ENCODE measurements around the gene PAX9.

The PAX9 gene

DNA sequence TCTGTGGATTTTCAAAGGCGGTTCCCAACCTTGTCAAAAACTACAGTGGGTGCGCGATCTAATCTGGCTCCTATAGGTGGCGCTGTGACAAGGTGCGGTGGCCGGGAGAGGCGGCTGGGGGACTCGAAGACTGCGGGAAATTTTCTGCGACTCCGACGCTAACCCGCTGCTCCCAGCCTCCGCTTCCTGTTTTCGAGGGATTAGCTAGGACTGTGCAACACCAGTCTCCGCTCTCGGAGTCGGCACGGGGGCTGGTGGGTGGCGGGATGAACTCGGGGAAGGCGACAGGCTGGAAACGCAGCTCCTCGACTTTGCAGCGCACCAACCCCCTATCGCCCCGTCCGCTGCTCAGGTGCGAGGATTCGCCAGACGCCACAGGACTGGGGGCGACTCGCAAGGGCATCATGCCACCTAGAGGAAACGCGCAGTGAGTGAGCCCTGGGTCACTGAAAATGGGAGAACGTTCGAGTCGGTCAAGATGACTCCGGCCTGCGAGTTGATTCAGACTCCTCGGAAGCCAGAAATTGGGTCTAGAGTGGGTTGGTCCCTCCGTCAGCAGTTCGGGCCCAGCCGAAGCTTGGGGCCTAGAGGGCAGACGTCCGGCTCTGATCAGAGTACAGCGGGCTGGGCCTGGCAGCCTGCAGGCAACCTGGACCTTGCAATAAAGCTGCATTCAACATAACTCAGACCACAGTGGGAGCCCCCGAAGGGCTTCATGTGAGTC is 5.5 kb upstream of the PAX9 start:
- DNase-seq (ENCODE audit: low read depth in 2 of 2, low spot score in 1 of 2): no peak

DNA sequence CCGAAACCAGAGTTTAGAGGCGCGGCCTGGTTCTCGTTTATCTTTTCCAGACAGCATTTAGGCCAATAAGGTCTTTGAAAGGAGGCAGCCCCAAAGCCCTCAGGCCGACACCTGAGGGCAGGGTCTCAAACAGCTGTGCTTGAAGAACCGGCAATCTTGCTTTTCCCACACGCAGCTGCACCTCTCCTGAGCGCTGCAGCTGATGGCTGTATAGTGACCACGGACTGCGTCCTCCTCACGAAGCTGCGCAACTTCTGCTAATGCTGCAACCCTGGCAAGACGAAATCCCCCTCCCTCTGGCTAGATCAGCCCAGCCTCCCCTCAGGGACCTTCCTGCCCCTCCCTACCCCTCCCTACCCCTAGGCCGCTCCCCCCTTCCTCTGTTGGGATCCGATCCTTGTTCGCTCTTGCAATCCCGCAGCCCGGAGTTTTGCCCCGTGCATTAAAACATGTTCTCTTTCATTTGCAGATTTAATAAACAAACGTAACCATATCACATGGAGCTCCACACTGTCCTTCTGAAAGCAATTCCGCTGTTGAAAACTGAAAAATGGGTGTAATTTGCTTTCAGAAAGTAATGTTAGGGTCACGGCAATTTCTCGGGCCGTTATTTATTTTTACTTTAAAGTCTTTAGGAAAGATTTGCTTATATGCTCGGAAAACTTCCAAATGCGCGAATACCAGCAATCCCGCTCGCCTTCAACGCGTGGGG is 4.8 kb upstream of the PAX9 start:
- no peak for DNase-seq (ENCODE audit: low read depth in 2 of 2, low spot score in 1 of 2)

DNA sequence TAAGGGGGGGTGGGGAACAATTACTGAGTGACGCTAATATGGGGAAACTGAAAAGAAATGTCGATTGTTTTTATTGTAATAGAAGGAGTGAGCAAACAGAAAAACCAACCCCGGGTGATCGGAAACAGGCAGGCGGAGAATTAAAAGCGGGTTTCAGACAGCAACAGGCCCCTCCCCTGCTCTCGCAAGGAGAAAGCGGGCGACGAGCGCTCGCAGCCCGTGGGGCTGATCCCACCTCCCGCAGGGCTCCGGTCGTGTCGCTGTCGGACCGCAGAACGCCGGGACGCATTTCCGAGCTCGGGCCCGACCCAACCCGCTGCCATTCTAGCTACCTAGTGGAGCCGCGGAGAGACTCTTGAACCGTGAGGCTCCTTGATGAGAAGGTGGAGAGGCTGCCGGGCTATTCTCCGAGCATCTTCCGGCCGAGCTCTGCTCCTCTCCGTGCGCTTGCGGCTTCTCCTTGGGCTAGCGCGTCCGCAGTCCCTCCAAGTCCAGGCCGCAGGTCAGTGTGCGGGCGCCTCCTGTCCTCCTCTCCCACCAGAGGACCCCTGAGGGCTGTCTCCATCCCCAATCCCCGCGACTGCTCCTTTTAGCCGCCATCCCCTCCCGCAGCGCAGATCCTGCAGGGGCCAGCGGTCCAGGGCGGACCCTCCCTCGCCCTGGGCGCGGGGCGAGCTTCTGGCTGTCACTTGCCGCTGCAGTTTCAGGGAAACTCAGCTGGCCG is 4.1 kb upstream of the PAX9 start:
- DNase-seq (ENCODE audit: low read depth in 2 of 2, low spot score in 1 of 2): no peak

DNA sequence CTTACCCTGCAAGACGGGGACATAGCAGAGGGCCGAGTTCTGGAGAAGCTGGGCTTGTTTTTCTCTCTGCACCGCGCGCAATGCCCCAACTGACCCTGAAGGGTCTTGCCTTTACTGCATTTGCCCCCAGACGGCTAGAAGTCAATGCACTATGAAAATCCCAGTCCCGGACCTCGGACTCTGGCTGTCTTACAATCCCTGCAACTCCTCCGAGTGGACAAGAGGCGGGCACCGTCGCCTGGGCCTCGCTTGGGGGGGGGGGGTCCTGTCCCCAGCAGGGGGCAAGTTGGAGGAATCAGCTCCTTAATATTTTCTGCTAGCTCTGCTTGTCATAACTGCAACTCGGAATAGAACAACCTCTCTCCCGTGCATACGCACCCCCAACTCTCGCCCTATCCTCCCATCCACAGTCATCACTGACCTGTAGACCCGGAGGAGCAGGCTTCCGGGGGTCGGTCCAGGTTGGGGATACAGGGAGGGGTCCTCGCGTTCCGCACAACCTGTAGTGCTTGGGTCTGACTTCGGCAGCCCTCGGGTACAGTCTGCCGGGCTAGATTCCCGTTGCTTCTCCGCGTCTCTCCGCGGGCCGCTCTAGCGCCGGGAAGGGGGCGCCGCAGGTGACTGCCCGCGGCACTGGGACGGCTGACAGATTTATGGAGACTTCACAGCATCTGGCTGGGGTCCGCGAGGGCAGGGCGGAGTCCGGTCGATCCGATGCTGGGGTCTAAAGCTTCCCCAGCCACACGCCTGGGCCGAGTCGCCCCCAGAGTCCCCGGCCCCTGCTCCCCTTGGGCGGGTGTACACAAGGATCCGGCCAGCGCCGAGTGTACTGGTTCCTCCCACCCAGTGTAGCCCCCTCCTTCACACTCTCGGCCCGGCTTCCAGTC is 3.3 kb upstream of the PAX9 start:
- DNase-seq (ENCODE audit: low read depth in 2 of 2, low spot score in 1 of 2): no peak

DNA sequence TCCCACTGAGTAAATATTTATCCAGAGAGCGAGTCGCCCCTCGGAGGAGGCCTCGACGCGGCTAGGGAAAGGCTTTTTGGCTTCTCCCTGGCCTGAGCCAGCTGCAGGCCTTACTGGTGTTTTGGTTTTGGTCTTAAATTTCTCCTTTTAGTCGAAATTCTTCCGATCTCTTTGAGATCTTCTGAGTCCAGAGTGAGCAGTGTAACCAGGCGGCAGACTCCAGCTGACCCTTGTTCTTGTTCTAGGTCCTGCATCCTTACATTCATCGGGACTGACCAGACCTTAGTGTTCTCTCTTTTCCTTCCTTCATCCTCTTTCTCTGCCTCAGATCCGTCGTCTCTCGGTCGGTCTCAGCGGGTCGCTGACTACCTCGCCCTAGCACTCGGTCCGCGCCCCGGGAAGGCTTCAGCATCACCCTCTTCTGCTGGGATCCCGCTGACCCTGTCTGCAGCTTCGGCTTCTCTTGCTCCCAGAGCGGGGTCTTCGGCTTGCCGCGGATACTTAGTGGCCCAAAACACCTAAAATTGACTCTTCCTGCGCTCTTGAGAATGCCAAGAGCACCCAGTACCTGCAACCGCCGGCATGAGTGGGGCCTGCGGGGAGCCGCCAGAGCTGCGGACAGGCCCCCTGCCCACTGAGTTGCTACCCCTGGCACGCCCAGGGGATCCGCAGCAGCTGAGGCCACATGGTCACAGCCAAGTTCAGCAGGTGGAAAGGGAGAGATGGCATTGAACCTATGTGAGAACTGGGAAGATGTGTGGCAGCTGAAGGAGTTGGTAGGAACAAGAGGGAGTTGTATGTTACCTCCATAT is 2.4 kb upstream of the PAX9 start:
- no peak for DNase-seq (ENCODE audit: low read depth in 2 of 2, low spot score in 1 of 2)

DNA sequence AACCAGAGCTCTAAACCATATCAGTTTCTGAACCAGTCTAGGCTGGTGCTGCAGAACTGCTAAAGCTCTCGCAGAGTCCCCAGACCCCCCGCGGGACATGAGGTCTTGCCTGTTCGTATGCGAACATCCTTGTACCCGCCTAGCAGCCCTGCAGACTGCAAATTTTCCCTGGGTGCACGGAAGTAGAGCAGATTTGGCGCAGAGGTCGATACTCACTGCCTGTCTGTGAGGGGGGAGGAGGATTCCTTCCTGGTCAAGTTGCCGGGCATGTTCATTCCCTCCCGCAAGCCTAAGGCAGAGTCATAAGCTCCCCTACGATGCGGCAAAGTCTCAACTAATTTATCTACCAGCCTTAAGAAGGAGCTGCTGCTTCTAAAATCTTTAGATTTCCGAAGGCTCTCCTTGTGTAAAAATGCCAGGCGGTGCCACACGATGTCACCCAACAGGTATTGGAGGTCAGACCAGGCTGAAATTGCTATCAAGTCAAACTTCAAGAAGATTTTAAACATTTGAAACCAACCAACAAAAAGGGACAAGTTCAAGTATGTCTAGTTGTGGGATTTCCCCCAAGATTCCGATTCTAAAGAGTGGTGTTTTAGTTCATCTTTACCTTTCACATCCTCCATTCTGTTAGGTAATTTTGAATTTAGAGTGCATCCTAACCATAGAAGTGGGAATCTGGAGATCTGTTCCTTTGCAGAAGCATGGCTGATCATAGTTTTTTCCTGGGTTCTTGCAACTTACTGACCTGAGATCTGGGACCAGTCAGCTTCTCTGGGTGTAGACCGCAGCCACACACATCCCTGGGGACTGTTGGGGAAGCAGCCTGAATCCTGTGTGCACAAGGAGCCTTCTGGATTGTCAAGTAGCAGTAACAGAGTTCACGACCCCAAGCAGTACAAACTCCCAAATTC is 1.6 kb upstream of the PAX9 start:
- DNase-seq (ENCODE audit: low read depth in 2 of 2, low spot score in 1 of 2): no peak

DNA sequence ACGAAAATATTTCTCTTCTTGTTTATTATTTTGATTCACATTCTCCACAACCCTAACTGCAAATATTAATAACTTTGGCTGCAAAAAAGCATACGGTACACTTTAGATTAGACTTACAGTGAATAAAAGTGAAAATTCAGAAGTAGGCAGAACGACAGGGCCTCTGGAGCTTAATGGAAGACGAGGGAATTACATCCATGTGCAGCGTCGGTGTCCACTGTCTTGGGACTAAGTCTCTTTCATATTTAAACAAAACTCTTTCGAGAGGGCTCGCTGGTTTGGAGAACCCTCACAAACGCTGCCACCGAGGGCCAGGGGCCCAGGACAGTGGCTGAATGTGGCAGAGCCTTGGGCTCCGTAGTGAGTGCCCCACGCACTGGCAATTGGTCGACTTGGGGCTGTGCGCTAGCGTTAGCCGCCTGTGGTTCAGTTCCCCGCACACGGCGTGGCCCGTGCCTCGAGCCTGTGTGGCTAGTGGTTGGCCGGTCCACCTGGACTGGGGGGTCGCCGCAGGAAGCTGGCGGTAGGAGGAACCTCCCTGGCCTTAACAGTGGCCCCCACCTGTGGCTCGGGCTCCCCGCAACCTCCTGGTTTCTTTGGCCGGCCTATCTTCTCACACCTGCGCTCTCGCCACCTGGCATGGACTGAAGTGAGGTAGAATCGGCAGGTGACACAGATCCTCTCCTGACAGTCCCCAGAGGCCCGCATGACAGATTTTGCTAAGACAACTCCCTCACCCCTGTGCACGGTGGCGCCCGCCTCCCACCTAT is 739 bp upstream of the PAX9 start:
- no peak for DNase-seq (ENCODE audit: low read depth in 2 of 2, low spot score in 1 of 2)

DNA sequence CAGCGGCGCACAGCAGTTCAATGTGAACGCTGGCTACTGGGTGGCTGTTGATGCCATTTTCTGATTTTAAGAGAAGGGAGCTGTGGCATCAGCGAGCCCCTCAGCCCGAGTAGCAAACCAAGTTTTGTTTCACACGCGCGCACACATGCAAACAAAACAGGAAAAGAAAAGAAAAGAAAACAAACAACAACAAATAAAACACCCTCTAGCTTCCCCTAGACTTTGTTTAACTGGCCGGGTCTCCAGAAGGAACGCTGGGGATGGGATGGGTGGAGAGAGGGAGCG is 540 bp downstream of the PAX9 start:
- no peak for DNase-seq (ENCODE audit: low read depth in 2 of 2, low spot score in 1 of 2)

DNA sequence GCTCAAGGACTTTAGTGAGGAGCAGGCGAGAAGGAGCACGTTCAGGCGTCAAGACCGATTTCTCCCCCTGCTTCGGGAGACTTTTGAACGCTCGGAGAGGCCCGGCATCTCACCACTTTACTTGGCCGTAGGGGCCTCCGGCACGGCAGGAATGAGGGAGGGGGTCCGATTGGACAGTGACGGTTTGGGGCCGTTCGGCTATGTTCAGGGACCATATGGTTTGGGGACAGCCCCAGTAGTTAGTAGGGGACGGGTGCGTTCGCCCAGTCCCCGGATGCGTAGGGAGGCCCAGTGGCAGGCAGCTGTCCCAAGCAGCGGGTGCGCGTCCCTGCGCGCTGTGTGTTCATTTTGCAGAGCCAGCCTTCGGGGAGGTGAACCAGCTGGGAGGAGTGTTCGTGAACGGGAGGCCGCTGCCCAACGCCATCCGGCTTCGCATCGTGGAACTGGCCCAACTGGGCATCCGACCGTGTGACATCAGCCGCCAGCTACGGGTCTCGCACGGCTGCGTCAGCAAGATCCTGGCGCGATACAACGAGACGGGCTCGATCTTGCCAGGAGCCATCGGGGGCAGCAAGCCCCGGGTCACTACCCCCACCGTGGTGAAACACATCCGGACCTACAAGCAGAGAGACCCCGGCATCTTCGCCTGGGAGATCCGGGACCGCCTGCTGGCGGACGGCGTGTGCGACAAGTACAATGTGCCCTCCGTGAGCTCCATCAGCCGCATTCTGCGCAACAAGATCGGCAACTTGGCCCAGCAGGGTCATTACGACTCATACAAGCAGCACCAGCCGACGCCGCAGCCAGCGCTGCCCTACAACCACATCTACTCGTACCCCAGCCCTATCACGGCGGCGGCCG is 1.1 kb downstream of the PAX9 start:
- no peak for DNase-seq (ENCODE audit: low read depth in 2 of 2, low spot score in 1 of 2)

DNA sequence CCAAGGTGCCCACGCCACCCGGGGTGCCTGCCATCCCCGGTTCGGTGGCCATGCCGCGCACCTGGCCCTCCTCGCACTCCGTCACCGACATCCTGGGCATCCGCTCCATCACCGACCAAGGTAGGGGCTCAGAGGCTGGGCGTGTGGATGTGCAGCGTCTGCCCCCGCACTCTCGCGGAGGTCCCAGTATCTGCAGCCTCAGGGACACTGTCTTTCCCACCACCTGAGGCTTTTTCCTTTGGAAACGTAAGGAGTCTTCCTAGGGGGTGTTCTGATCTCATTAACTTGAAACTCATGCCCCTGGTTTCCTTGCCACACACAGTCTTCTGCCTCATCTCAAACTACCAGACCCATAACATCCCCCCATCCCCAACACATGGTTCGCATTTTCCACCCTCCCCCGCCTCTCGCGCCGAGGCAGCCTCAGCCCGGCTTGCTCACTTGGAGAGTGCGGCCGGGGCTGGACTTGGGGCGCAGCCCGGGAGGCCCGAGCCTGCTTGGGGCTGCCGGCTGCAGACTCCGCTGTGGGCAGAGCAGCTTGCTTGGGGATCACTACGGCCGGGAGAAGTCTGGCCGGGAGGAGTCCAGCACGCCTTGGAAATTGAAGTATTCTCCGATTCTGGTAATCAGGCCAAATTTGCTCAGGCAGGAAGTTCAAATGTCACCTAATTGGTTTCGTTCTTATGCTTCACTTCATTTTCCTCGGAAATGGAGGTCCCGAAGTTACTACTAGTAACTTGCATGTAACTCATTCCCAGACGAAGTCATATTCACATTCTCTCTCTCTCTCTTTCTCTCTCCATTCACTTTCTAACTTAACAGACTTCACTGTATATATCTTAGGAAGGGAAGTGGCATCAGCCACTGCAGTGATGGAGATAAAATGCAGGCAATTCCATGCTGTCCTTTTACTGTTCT is 2.0 kb downstream of the PAX9 start:
- no peak for DNase-seq (ENCODE audit: low read depth in 2 of 2, low spot score in 1 of 2)

DNA sequence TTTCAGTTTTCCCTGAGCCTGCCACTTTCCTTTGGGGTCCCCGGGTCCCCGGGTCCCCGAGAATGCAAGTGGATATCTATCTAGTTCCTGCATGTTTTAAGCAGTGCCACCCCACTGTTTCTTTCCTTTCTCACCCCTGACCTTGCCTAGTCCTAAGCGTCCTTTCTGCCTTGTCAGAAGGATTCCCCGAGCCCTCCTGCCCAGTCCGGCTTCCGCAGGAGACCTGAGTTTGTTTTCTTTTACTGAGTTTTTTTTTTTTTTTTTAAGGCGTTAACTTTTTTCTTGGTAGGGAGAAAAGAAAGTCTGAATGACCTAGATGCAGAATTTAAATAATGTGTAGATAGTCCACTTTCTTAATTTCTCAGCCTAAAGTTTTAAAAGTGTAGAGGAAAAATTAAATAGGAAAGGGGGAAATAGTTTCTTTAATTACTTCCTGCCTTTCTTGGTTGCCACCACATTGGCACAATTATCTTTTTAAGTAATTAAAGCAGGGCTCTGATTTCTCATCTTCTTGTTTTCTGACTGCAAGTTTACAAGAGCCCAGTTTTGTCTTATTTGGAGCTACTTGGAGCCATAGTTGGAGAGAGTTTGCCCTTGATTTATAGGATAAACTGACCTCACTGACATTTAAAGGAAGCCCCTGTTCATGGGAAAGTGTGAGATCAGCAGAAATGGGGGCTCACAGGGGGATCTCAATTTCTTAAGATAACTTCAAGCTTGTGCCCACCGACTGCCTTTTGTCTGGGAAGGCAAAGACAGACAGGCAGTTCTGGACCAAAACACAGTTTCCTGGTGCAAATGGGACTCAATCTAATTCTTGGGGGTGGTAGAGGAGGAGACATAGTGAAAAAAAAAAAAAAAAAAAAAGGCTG is 2.9 kb downstream of the PAX9 start:
- no peak for DNase-seq (ENCODE audit: low read depth in 2 of 2, low spot score in 1 of 2)

DNA sequence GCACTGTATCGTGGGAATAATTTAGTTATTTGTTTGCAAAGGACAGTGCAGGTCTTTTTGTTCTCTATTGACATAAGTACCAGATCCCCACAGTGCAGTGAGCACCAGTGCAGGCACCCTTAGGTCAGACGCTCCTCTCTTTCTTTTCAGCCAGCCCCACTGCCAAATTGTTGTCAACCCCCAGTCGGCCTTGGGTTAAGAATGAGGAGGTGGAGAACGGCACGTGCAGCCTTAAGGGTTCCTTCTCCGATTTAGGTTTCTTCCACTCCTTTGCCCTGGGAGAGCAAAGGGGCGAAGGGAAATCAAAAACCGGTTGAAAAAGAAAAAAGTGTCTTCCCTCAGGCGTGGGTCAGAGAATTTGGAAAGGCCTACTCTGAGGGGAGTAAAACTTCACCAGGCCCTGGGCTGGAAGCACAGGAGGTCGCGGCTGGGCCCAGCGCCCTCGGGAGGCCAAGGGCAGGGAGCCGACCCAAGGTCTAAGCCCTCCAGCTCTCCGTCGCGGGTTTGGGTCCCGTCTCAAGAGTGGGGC is 4.3 kb downstream of the PAX9 start:
- no peak for DNase-seq (ENCODE audit: low read depth in 2 of 2, low spot score in 1 of 2)

DNA sequence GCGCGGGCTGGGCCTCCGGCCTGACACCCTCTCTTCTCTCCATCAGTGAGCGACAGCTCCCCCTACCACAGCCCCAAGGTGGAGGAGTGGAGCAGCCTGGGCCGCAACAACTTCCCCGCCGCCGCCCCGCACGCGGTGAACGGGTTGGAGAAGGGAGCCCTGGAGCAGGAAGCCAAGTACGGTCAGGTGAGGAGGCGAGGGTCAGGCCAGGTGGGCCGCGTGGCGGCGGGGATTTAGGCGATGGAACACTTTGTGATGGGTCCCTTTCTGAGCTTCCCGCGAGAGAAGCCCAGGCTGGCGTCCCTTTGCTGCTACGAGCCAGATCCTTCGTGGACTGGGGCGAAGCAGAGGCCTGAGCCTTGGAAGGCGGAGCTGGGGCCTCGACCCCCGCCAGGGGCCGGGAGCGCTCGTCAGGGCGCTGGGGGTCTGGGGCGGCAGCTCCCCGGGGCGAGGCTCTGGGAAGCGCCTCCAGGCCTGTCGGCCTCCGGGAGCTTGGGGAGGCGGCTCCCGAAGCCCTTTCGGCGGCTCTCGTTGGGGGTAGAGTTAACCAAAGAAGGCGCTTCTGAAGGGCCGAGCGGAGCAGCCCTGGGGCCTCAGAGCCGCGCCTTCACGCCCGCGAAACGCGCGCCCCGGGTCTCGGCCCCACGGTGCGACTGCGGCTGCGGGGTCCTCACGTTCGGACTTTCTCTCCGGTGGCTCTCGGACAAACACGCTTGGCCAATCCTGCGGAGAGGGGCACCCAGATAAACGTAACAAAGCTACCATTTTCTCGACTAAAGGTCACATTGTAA is 5.0 kb downstream of the PAX9 start:
- DNase-seq (ENCODE audit: low read depth in 2 of 2, low spot score in 1 of 2): no peak

DNA sequence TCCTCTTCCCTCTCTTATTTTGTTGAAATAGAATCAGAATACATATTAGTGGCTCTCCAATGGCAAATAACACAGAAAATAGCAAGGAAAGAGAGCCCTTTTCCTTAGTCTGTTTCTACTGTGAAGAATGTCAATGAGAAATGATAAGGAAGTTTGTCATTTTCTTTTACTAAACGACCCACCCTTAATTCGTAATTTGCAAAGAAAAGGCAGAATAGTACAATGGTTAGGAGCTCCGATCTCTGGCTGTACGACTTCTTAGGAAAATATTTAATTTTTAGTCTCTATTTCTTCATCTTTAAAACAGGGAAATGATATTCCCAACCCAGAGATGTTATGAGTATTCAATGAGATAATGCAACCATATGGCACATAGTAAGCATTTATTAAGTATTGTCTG is 6.0 kb downstream of the PAX9 start:
- DNase-seq (ENCODE audit: low read depth in 2 of 2, low spot score in 1 of 2): no peak

DNA sequence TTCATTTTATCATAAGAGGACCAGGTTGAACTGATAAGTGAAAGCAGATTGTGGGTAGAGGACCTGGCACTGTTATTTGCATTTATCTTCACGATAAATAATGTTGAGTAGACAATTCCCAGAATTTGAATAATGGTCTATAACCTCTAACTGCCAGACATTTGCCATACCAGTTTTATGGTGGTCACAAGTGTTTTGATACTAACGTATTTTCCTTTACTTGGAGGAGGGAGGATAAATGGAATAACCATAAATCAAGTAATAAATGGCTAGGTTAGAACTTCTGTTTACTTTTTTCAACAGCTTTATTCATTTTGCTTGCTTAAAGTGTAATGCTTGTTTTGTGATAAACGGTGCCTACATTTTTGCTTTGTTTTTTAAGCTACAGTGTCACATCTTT is 9.5 kb downstream of the PAX9 start:
- no peak for DNase-seq (ENCODE audit: low read depth in 2 of 2, low spot score in 1 of 2)
